ENCODE results near the gene CARD19. TPM values are rescaled to one million over a fixed set of nuclear protein-coding genes. Genes with fewer than 3 reads are reported as not detected.

CARD19 gene
- total and polyA plus RNA-seq, 4 donors: 31.1 to 70.7 (median 48.5) TPM

DNA sequence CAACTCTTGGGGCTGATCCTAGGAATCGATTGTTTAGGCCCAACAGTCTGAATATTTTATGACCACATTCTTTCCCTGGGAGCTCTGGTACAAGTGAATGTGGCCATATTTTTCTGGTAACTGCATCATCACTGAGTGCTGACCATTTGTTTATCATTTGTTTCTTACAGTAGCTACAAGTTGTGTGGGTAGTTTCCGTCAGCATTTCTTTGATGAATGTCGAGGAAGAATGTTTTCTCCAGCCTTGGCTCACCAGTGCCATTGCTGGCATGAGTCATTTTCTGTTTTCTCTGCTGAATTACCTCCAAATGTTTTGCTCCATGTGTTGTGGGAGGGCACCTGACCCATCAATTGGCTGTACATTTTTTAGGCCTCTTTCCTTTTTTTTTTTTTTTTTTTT is 14.1 kb upstream of the CARD19 start:
- ATAC-seq (ENCODE audit: insufficient read depth, low FRiP score): no peak
- H3K4me3 ChIP-seq: no peak overlapping the region
- H3K9me3 ChIP-seq (ENCODE audit: control insufficient read depth in 4 of 4, insufficient read depth in 3 of 4, low read length in 3 of 4): peaks cover 0 to 3% (median 0%) of the 10 kb centered on the region in 4 donors
- H3K4me1 ChIP-seq (ENCODE audit: control insufficient read depth in 5 of 5, insufficient read depth in 5 of 5, low read length in 5 of 5): peaks cover 0 to 14% (median 9%) of the 10 kb centered on the region in 5 donors
- WGBS, 2 donors: 67 to 86% methylated on average over 3 of the region's 3 CpGs
- no peak for TF ChIP-seq CTCF (IDR thresholded peaks at IDR 0.05; ENCODE audit: control extremely low read depth, extremely low read depth)
- H3K27ac ChIP-seq (ENCODE audit: low read depth in 1 of 2, low read length in 1 of 2): no peak overlapping the region
- no peaks in the 10 kb centered on the region for H3K27me3 ChIP-seq (ENCODE audit: control insufficient read depth in 3 of 3, insufficient read depth in 3 of 3, low read length in 2 of 3)
- no peaks in the 10 kb centered on the region for H3K36me3 ChIP-seq (ENCODE audit: control insufficient read depth in 4 of 4, insufficient read depth in 4 of 4, low read length in 4 of 4)
- DNase-seq: no peak
- no peak overlapping the region for H3K9ac ChIP-seq (ENCODE audit: insufficient read depth in 1 of 2, low read length in 2 of 2)

GRCh38 chr9:93082841-93083411 is 13.1 kb upstream of the CARD19 start:
- WGBS, 2 donors: 27 to 47% methylated on average over 18 of the region's 18 CpGs
- Histone ChIP-seq H3K4me3 (no peak overlapping the region), H3K36me3 (ENCODE audit: control insufficient read depth in 4 of 4, insufficient read depth in 4 of 4, low read length in 4 of 4) (no peaks in the 10 kb centered on the region), H3K9me3 (ENCODE audit: control insufficient read depth in 4 of 4, insufficient read depth in 3 of 4, low read length in 3 of 4) (peaks cover 0 to 3% (median 0%) of the 10 kb centered on the region in 4 donors), H3K27ac (ENCODE audit: low read depth in 1 of 2, low read length in 1 of 2) (peak overlapping the region in 1 of 2 donors; percentile 52), H3K27me3 (ENCODE audit: control insufficient read depth in 3 of 3, insufficient read depth in 3 of 3, low read length in 2 of 3) (no peaks in the 10 kb centered on the region), H3K4me1 (ENCODE audit: control insufficient read depth in 5 of 5, insufficient read depth in 5 of 5, low read length in 5 of 5) (peaks cover 0 to 14% (median 9%) of the 10 kb centered on the region in 5 donors), H3K9ac (ENCODE audit: insufficient read depth in 1 of 2, low read length in 2 of 2) (no peak overlapping the region)
- no peak for ATAC-seq (ENCODE audit: insufficient read depth, low FRiP score)
- peak in 2 of 3 donors; percentile 33 to 55 for DNase-seq
- TF ChIP-seq CTCF (IDR thresholded peaks at IDR 0.05; ENCODE audit: control extremely low read depth, extremely low read depth): no peak

- peaks cover 0 to 14% (median 9%) of the 10 kb centered on the region in 5 donors for H3K4me1 ChIP-seq (ENCODE audit: control insufficient read depth in 5 of 5, insufficient read depth in 5 of 5, low read length in 5 of 5)
- no peaks in the 10 kb centered on the region for H3K36me3 ChIP-seq (ENCODE audit: control insufficient read depth in 4 of 4, insufficient read depth in 4 of 4, low read length in 4 of 4)
- H3K9me3 ChIP-seq (ENCODE audit: control insufficient read depth in 4 of 4, insufficient read depth in 3 of 4, low read length in 3 of 4): peaks cover 0 to 3% (median 0%) of the 10 kb centered on the region in 4 donors
- ATAC-seq (ENCODE audit: insufficient read depth, low FRiP score) (peak; percentile 58), DNase-seq (no peak)
- H3K27ac ChIP-seq (ENCODE audit: low read depth in 1 of 2, low read length in 1 of 2): peak overlapping the region in 1 of 2 donors; percentile 57
- no peak overlapping the region for H3K9ac ChIP-seq (ENCODE audit: insufficient read depth in 1 of 2, low read length in 2 of 2)
- no peak for TF ChIP-seq CTCF (IDR thresholded peaks at IDR 0.05; ENCODE audit: control extremely low read depth, extremely low read depth)
- H3K27me3 ChIP-seq (ENCODE audit: control insufficient read depth in 3 of 3, insufficient read depth in 3 of 3, low read length in 2 of 3): no peaks in the 10 kb centered on the region
- no peak overlapping the region for H3K4me3 ChIP-seq
- 61 to 62% methylated on average over 8 of the region's 8 CpGs for WGBS, 2 donors
These were observed 12.2 kb upstream of the CARD19 start for GRCh38 chr9:93083592-93084470.

All from lung (tissue), 12 donors.